ENCODE measurements around the gene NME8. TPM values are rescaled to one million over a fixed set of nuclear protein-coding genes. Genes with fewer than 3 reads are reported as not detected.
A peak's percentile ranks its signal among the peaks of the same experiment; 100 is the strongest.

Gene NME8
- total RNA-seq, 1 donor from 2014 or later = not detected

DNA sequence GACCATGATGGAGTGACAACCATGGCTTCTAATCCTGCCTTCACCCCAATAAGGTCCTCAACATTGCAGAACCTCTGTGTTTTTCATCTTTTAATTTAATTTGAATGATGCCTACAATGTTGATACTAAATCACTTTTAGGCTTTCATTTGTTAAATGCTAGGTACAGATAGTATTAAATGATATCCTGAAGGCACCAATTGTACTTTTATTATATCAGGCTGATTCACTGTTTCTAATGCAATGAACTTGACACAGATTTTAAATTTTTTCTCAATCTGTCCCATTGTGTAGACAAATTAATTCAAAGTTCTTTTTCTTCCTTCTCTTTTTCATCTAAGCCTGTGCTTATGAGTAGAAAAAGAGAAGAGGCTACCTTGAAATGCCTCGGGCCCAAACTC, 77.2 kb downstream of the NME8 start:
- intact Hi-C loops (cut with DNase I) = no loop called here
- DNase-seq = no peak
- no peak for ATAC-seq (ENCODE audit: poor library complexity)

- DNase-seq = no peak
- intact Hi-C loops (cut with DNase I) = no loop called here
- ATAC-seq (ENCODE audit: poor library complexity) = no peak
These were observed 79.5 kb downstream of the NME8 start for GRCh38 chr7:37927773-37928444.

GRCh38 chr7:37928878-37929277, 80.5 kb downstream of the NME8 start:
- no peak for ATAC-seq (ENCODE audit: poor library complexity)
- DNase-seq = no peak
- intact Hi-C loops (cut with DNase I) = no loop called here

DNA sequence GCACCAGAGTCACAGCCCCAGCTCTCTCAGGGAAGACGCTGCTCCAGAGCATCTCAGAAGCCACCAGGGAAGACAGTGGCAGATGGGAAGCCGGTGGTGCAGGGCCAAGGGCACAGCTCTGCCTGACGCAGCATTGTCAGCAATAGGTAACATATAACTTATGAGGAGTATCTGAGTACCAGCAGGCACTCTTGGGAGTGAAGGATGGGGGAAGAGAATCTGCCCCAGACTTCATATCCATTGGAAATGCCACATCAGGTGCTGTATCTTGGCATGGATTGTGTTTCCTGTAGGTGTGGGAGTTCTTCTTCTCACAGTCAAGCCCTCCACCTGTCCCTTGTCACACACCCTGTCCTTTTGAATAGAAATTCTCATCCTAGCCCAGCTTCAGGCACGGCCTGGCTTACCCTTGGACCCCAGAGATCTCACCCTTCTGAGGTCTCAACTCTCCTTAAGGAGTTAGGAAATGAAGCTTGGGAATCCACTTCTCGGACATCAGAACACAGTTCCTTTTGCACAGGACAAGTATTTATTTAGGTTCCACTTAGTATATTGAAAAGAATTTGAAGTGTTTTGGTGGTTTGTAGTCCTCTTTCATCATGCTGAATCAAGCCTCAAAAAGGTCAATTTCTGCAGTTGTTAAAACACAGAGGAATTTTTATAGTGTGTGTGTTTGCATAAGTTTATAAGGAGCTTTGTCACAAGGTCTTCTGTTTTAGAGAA, 82.0 kb downstream of the NME8 start:
- DNase-seq = no peak
- ATAC-seq (ENCODE audit: poor library complexity) = no peak
- intact Hi-C loops (cut with DNase I) = no loop called here

DNA sequence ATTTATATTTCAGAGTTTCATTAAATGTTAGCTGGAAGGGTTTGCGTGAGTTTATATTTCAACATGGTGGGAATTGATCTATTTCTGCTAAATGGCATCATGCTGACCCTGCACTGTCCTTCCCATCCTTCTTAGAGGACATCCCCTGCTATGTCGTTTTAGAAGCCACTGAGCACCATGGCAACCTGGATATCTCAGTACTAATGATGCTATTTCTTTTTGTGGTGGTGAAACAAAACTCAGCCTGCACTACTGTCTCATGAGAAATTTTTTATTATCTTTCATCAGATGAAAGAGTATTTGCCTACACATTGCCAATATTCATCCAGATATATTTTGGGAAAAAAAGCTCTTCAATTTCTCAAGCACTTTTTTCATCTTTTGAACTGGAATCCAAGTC, 84.1 kb downstream of the NME8 start:
- ATAC-seq (ENCODE audit: poor library complexity) = no peak

GRCh38 chr7:37933018-37933566, 84.7 kb downstream of the NME8 start:
- intact Hi-C loops (cut with DNase I) = no loop called here
- ATAC-seq (ENCODE audit: poor library complexity) (no peak), DNase-seq (no peak)

More for the DNA sequence above, 84.1 kb downstream of the NME8 start:
- intact Hi-C loops (cut with DNase I) = no loop called here
- DNase-seq = no peak

DNA sequence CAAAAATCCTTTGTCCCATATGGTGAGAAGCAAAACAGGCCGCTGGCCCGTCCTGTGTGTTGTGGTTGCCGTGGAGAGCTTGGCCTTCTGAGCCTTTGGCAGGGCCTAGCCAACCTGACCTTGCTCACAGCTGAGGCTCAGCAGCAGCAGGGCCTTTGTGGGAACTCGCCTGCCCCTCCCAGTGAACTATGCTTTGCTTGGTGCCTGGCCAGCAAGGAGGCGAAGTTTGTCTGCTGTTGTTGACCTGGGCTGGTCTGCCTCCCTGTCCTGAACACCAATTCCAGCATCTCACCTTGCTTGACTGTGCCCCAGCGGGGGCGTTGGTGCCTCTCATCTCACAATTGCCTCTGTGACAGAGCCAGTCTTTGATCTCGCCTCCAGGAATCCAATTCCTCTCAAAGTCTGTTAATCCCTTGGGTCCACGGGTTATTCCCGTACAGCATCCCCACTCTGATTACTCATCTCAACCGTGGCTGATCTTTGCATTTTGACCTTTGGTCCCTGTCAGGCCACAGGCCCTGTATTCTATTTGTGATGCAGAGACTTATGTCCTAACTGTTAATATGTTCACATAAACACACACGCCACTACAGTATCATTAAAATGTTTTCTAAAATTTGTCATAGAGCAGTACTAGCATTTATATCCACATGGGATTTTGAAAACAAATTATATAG, 94.7 kb downstream of the NME8 start:
- peak; percentile 95 for ATAC-seq (ENCODE audit: poor library complexity)

DNA sequence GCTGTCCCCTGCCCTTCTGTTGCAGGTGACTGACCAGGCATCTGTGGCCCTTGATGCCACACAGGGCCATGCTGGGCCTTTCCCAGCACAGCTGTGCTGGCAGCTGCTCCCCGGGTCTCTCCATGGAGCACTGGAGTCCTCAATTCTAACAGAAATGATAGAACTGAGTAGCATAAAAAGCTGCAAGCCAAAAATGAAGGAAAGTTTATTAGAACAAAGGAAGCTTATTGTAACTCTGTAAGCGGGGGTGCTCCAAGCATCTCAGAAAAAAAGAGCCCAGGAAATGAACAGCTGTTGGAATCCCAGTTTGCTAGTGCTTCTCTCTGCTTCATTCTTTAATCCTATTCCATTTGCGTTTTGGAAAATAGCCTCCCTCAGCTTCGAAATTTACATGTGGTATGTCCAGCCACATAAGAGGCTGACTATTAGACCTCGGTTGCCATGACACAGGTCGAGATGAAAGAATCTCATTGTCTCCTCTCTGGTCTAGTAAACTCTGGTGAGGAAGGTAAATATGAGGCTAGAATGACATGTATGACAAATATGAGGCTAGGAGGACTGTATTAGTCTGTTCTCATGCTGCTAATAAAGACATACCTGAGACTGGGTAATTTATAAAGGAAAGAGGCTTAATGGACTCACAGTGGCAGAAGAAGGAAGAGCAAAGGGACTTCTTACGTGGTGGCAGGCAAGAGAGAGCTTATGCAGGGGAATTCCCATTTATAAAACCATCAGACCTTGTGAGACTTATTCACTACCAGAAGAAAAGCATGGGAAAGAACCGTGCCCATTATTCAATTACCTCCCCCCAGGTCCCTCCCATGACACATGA, 95.7 kb downstream of the NME8 start:
- intact Hi-C loops (cut with DNase I) = no loop called here
- DNase-seq (no peak), ATAC-seq (ENCODE audit: poor library complexity) (no peak)

More for the DNA sequence above, 94.7 kb downstream of the NME8 start:
- intact Hi-C loops (cut with DNase I) = no loop called here
- DNase-seq = peak; percentile 88

- no peak for ATAC-seq (ENCODE audit: poor library complexity)
These were observed 96.3 kb downstream of the NME8 start for GRCh38 chr7:37944737-37945054.

DNA sequence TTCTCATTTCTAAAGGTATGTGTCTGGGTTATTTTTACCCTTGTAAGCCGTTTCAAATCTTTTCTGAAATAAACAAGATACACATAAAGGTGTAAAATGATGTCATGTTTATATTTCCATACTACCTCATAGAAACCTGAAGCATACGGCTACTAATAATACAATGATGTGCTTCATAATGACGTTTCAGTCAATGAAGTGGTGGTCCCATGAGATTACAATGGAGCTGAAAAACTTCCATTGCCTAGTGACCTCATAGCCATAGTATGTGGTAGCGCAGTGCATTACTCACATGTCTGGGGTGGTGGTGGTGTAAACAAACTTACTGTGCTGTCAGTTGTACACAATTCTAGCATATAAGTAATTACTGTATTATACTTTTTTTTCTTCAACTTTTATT, 96.9 kb downstream of the NME8 start:
- intact Hi-C loops (cut with DNase I) = no loop called here
- no peak for ATAC-seq (ENCODE audit: poor library complexity)
- DNase-seq = no peak

More at GRCh38 chr7:37944737-37945054, 96.3 kb downstream of the NME8 start:
- no peak for DNase-seq
- intact Hi-C loops (cut with DNase I) = no loop called here

DNA sequence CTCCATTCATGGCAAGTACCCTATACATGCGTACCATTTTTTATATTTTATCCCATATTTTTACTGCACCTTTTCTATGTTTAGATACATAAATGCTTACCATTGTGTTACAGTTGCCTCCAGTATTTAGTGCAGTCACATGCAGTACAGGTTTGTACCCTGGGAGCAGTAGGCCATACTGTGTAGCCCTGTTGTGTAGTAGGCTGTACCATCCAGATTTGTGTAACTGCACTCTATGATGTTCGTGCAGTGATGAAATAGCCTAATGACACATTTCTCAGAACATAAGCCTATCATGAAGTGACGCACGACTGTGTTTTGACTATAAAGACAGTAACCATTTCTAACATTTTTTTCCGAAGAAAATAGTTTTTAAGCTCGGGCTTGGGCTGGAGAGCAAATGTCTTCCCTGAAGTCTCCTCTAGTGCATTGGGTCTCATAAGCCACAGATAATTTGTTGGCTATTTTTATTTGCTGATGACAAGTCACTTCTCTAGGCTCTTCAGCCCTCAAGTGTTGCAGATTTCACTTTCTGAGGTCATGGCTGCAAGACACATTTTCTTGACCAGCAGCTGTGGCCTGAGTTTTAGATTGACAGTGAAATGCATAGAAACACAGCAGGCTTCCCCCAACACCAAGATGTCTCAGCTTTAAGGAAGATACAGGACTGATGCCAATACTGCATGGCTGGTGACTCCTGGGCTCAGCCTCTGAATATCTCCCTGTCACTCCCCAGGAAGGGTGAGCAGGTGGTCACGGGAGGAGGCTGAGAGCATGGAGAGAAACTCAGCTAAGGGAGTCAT, 98.9 kb downstream of the NME8 start:
- DNase-seq (no peak), ATAC-seq (ENCODE audit: poor library complexity) (peak; percentile 77)
- intact Hi-C loops (cut with DNase I) = no loop called here

DNA sequence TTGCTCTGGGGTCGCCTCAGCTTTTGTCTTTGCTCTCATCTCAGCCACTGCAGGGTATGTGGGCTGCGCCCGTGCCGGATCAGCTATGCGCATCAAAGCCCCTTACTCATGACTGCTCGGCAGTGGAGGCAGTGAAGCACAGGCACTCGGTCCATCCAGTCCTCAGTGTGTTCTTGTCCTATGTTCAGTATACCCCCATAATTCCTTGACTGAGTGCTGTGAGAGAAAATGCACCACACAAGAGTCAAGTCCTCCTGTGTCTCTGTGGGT, 99.5 kb downstream of the NME8 start:
- ATAC-seq (ENCODE audit: poor library complexity) (no peak), DNase-seq (no peak)
- intact Hi-C loops (cut with DNase I) = no loop called here

Other genes with a start within 250 kb of the NME8 start
- 0.38 TPM for gene GPR141, start 164.8 kb upstream of the NME8 start, total RNA-seq
- 0.59 TPM for gene SFRP4, start 68.2 kb downstream of the NME8 start, total RNA-seq
- gene EPDR1, start 72.0 kb downstream of the NME8 start, total RNA-seq = 49.1 TPM

Measured in Right ventricle myocardium superior (tissue), 1 donor.